ENCODE data around the gene ITCH. TPM values are rescaled to one million over a fixed set of nuclear protein-coding genes. Genes with fewer than 3 reads are reported as not detected.

The ITCH gene
- total RNA-seq, 1 experiment from 2014 or later = 63.8 TPM

- no peak for DNase-seq (ENCODE audit: low spot score)
Observed at GRCh38 chr20:34549929-34550305, 186.8 kb downstream of the ITCH start.

- no peak for DNase-seq (ENCODE audit: low spot score)
Observed at GRCh38 chr20:34552569-34552968, 189.5 kb downstream of the ITCH start.

GRCh38 chr20:34553366-34553867 lies 190.3 kb downstream of the ITCH start:
- peak; percentile 21 for DNase-seq (ENCODE audit: low spot score)

- peak; percentile 19 for DNase-seq (ENCODE audit: low spot score)
Observed at GRCh38 chr20:34557936-34558319, 194.9 kb downstream of the ITCH start.

- peak; percentile 89 for DNase-seq (ENCODE audit: low spot score)
Observed at GRCh38 chr20:34558320-34559218, 195.5 kb downstream of the ITCH start, which contains the start of gene MAP1LC3A. Gene MAP1LC3A (plus strand): TSS chr20:34558718. CDS start chr20:34558869, 151 bp downstream.

GRCh38 chr20:34559311-34560140 lies 196.5 kb downstream of the ITCH start:
- no peak for DNase-seq (ENCODE audit: low spot score)

GRCh38 chr20:34560141-34560523 lies 197.1 kb downstream of the ITCH start:
- no peak for DNase-seq (ENCODE audit: low spot score)

GRCh38 chr20:34560614-34561013 lies 197.5 kb downstream of the ITCH start:
- no peak for DNase-seq (ENCODE audit: low spot score)

Other genes starting within 250 kb of the ITCH start
- gene ASIP, start 121.8 kb upstream of the ITCH start, total RNA-seq (2014; rRNA removed; shearing (Covaris generic)) = not detected in 2 replicates
- gene AHCY, start 59.9 kb upstream of the ITCH start, total RNA-seq (2014; rRNA removed; shearing (Covaris generic)) = 220 and 225 TPM in 2 replicates
- 189 and 200 TPM in 2 replicates for gene DYNLRB1, start 153.1 kb downstream of the ITCH start, total RNA-seq (2014; rRNA removed; shearing (Covaris generic))
- gene MAP1LC3A, start 195.4 kb downstream of the ITCH start, total RNA-seq (2014; rRNA removed; shearing (Covaris generic)) = 27.6 and 46.1 TPM in 2 replicates